NCI-H345 (cell line): Measurements from ENCODE around the gene SIVA1.

ENCODE experiments used
- DNase-seq: peaks from one replicate; lab custom pipeline; 2025; lab: John Stamatoyannopoulos, UW

Gene SIVA1

DNA sequence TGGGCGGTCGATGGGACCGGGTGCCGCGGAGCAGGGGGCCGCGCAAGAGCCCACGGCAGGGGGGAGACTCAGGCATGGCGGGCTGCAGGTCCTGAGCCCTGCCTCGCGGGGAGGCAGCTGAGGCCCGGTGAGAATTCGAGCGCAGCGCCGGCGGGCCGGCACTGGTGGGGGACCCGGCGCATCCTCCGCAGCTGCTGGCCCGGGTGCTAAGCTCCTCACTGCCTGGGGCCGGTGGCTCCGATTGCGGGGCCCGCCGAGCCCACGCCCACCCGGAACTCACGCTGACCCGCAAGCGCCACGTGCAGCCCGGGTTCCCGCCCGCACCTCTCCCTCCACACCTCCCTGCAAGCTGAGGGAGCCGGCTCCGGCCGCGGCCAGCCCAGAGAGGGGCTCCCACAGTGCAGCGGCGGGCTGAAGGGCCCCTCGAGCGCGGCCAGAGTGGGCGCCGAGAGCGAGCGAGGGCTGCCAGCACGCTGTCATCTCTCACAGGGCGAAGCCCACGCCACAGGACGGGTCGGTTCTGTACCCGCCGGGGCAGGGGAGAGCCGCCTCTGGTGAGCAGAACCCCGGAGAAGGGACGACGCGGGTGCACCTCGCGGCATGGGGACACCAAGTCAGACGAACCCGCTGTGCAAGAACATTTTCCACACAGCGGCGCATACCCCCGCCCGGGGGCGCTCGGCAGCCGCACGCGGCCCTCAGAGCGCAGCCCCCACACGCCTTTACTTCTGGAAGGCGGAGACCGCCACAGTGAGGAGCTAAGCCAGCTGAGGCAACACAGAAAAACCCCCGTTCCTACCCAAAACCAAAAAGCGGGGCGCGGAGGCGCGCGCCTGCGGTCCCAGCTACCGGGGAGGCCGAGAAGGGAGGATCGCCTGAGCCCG lies 1.2 kb upstream of the SIVA1 start:
- no peak for DNase-seq

DNA sequence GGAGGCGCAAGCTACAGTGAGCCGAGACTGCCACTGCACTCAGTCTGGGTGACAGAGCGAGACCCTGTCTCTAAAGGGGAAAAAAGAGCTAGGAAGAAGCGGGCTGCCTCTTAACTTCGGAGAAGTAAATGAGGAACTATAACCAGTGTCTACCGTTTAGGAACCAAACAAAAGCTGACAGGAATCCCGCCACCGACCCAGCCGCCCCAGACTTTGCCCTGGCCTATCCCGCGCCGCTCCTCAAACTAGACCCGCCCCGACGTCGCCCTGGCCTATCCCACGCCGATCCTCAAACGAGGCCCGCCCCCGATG lies 568 bp upstream of the SIVA1 start:
- DNase-seq = no peak

DNA sequence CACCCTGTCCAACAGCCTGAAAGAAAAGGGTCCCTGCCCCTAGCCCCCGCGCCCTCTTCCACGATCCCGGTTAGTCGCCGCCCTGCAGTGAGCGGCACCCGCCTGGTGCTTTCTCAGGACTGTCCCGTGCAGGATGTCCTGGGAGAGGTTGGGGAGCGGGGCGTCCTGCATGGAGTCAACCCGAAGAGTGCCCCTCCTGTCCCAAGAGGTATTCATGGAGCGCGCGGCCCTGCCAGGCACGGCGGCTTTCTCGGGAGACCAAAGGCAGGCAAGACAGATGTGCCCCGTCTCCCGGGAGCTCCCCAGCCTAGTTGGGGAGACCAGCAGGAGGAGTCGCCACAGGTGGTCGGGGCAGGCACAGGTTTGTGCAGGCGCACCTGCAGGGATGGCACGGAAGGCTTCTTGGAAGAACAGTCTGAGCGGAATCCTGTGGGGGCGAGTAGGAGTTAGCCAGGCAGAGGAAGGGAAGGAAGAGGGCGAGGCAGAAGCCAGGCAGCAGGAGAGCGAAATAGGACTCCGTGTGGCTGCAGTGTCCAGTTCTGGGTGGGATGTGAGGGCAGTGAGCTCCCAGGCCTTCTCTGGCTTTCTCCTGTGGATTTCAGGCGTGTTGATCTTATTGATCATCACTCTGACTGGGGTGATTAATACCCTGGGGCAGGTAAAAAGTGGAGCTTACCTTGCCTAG lies 723 bp downstream of the SIVA1 start:
- DNase-seq = no peak

DNA sequence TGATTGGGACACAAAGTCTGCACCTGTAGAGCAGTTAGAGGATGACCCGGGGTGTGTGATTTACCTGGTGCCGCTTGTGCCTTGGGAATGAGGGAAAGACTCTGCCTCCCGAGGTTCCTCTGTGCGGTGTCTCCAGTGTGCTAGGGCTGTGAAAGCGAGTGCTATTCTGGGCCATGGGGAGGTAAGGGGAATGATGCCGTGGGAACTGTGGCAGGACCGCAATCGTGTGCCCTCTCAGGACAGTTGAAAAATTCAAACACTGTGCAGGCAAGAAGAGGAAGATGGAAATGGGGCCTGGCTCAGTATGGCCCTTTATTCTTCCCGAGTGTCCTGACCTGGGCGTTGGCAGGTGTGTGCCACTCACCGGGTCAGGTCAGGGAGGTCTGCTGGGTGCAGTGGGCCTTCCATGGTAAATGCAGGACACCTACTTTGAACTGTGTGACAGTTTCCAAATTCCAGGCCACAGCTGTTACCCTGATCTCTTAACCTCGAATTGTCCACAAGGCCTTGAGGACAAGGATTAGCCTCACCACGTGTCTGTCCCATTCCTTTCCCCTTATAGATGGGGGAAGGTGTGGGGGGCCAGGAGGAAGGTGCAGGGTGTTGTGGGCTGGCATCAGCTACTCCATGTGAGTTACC lies 1.4 kb downstream of the SIVA1 start:
- no peak for DNase-seq

DNA sequence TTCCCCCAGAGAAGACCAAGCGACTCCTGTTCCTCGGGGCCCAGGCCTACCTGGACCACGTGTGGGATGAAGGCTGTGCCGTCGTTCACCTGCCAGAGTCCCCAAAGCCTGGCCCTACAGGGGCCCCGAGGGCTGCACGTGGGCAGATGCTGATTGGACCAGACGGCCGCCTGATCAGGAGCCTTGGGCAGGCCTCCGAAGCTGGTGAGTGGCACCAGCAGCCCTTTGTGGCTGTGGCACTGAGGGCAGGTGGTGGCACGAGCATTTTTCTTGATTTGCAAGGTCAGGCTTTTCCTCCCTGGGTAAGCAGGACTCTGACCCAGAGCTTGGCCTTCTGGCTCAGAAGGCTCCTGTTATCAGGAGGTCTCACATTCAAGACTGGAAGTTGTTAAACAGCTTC lies 2.7 kb downstream of the SIVA1 start:
- DNase-seq = no peak

DNA sequence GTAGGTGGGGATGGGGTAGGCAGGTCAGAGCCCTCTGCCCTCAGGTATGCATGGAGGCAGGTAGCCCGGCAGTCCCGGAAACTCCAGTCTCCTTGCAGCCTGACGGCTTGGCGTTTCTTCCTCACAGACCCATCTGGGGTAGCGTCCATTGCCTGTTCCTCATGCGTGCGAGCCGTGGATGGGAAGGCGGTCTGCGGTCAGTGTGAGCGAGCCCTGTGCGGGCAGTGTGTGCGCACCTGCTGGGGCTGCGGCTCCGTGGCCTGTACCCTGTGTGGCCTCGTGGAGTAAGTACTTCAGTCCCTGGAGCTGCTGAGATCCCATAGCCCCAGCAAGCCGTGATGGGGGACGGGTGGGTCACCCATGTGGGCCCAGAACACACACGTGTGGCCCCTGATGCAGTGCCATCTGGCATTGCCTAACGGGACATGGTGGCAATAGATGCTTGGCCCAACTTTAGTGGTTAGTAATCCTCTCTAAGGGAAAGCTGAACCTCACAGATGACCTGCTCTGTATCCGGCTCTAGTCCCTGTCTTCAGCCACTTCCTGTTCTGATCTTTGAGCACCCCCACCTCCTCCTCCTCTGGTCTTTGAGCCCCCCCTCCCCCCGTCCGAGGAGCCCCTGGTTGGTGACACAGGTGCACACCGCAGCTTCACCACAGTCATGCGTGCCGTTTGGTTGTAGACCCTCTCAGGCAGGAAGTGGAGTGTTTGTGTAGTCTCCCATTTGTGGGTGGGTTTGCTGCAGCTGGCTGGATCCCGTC lies 3.7 kb downstream of the SIVA1 start:
- no peak for DNase-seq

DNA sequence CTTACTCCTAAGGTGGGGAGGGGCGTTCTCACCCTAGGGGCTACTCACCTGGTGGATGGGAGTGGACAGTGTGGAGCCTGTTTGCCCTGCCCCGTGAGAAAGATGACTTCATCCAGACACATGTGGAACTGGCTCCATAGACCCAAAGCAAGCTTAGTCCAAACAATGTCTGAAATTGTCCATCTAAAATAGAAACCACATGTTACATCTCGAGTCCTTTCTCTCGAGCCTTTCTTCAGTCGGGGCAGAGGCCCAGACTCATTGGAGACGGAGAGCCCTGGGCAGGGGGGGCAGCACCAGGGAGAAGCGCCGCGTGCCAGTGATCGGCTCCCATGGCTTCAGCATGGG lies 4.3 kb downstream of the SIVA1 start:
- no peak for DNase-seq

DNA sequence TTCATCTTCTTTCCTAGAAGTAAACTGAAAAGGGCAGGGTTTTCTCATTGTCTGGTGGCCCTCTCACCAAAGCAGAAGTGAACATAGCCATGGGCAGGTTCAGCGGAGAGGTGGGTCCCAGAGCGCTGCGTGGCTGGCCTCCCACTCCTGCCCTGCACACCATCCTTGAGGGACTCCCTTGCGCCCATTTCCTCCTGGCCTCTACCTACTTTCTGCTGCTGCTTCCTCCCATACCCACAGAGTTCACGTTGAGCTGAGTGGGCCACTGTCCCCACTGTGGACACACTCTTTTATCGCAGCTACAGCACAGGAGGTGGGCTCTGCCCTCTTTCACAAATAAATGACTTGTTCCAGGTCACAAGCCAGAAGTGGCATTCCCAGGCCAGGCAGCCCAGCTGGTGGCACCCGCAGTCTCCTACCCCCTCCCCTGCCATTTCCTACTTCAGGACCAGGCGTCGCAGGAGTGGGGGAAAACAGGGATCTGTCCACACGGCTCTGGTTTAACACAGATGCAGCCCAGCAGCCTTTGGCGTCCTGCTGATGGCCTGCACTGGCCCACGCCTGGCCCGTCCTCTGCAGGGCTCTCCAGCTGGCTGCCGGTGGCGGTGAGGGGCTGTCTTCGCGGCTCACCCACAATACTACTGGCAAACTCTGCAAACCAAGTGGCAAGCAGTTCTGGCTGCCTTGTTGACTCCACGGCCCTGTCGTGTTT lies 4.9 kb downstream of the SIVA1 start:
- no peak for DNase-seq

DNA sequence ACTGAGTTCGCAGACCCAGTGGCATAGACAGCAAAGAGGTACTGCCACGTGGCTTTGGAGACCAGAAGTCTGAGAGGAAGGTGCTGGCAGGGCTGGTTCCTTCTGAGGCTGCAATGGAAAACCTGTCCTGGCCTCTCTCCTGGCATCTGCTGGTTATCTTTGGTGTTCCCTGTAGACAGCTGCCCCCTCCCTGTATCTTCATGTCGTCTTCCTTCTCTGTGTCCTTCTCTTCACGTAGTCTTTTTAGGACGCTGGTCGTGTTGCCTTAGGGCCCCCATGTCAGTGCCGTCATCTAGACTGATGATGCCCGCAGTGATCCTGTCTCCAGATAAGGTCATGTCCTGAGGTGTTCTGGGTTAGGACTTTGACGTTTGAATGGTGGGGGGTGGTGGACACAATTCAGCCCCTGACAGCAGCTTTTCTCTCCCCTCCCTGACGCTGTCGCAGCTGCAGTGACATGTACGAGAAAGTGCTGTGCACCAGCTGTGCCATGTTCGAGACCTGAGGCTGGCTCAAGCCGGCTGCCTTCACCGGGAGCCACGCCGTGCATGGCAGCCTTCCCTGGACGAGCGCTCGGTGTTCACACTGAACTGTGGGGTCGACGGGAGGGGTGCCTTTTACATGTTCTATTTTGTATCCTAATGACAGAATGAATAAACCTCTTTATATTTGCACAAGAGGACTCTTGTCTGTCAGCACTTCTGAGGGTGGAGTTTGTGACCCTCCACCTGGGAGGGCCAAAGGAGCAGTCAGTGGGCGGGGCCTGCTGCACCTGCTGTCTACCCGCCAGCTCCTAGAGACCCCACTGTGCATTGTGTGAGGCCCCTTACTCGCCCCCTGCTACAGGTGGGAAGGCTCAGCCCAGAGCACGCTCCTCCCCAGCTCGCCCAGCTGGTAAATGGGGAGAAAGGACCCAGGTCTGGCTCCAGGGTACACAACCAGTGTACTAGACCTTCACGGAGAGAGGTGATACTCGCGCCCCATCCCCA lies 6.3 kb downstream of the SIVA1 start:
- DNase-seq = peak; percentile 53

DNA sequence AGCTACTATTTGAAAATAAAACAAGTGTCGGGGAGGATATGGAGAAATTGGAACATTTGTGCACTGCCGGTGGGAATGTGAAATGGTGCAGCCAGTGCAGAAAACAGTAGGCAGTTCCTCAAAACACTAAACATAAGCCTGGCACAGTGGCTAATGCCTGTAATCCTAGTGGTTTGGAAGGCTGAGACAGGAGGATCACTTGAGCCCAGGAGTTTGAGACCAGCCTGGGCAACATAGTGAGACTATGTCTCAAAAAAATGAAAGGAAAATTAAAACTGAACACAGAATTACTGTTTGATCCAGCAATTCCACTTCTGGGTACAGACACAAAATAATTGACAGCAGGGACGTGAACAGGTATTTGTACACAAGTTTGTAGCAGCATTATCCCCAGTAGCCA lies 12.6 kb downstream of the SIVA1 start:
- DNase-seq = no peak

DNA sequence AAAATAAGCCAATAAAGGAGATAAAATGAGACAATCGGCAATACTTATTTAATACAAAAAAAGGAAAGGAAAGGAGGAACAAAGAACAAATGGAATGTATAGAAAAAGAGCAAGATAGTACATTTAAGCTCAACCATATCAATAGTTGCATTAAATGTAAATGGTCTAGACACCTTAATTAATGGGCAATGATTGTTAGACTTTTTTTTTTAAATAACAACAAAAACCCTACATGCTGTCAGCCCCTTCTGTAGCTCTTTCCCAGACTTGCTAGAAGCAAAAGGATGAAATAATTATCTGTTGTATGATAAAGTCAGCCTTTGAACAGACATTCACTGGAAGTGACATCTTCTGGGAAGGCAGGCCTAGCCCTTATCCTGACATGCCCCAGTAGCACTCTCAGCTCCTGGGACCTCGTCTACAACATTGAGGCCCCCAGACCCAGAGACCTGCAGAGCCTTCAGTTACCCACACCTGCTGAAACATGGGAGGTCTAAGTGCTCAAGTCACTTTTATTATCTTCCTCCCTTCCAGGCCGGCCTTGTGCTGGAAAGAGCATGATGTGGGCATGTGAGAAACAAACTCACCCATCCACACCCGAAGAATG lies 13.4 kb downstream of the SIVA1 start:
- no peak for DNase-seq

DNA sequence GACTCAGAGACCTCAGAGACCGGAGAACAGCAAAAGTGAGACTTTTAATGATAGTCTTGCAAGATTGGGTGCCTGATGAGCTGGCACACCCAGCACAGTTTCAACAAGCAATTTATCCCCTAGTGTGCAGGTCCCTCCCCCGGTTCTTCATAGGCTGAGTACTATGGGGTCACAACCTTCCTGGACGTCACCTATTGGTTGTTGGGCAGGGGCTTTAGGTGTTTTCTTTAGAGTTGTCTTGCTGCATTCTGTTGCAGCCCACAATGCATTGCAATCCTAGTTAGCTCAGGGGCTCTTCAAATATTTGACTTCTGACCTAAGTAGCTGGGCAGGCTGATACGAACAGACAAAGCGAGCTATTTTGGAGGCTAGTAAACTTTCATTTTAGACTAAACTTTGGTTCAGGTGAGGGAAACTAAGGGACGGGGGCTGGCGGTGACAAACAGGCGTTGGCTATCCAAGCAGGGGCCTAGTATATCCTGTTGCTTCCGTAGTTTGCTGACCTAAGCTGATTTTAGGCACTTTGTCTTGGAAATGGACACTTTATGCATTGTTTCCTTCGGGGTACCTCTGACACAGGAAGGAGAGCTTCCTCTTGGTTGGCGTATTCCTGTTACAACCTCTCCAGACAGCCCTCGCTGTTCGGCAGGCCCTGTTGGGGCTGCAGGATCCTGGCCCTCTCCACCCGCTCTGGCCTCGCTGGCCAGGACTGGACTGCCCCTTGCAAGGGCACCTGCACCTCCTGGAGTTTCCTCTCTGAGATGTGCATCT lies 14.1 kb downstream of the SIVA1 start:
- DNase-seq = no peak

DNA sequence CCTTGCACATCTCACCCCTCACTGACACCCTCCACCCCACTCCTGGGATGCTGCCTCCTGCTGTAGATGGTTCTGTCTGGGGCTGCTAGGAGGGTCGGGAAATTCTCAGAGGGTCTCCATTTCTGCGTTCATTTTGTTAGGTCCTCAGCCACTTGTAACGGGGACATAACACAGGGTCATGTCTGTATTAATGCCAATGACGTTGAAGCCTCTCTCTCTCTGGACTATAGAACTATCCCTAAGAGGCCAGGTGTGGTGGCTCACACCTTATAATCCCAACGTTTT lies 14.6 kb downstream of the SIVA1 start:
- DNase-seq = no peak

DNA sequence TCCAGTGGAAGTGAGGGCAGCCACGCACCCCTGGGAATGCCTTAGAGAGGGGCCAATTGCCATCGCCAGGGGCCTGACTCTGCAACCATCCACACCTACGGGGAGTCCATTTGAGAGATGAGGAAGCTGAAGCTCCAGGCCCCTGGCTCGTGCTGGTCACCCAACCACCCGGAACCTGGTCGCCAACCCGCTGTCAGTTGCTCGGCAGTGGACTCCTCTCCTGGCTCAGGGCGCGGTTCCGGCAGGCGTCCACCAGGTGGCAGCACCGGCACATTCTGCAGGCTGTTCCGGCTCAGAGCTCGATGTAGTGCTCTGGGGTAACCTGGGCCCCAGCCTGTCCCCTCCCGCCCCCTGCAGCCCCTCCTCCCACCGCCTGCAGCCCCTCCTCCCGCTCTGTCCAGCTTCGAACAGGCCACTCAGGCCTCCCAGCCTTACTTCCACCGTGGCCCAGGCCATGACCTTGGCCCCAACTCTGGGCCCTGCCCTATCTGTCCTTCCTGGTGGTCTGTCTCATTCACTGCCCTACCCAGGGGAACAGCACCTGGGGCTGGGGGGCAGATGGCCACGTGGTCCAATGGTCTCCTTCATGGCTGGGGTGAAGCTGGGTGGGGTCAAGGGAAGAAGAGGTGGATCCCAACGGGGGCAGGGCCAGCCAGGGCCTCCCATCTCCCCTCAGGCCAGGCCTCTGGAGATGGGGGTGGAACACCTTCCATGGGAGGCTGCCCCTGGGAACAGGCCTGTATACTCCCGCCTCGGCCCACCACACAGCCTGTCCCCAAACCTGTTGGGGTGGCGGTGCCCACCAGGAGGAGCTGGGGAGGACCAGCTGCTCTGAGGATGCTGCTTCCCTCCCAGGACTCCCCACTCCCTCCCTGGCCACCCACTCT lies 15.7 kb downstream of the SIVA1 start:
- peak; percentile 79 for DNase-seq

DNA sequence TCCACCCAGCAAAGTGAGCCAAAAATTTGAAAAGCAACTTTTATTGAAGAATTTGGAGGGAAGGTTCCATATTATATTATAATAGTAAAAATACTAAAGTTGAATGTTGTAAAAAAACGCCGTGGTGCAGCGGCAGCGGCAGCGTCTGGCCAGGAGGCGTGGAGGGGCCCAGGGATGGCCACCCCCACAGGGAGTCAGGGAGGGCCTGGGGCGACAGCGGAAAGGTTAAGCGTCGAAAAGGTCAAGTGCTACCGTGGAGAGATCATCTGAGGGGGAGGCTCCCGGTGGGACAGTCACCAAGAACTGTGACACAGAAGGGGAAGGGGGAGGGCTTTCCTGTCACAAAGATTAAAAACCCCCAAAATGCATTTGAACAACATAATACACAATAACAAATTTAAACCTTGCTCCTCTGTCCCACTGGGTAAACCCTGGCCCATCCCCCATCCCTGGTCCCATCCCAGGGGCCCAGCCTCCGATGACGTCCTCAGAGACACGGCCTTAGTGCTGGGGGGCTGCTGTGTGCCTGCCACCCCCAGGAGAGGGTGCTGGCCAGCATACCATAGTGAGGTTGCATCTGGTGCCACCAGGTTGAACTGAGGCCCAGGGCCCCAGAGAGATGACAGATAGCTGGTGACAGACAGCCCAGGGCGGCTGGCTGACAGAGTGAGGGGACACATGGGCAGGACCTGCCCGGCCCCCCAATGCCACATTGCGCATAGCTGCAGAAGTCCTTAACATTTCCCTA lies 16.6 kb downstream of the SIVA1 start:
- no peak for DNase-seq

DNA sequence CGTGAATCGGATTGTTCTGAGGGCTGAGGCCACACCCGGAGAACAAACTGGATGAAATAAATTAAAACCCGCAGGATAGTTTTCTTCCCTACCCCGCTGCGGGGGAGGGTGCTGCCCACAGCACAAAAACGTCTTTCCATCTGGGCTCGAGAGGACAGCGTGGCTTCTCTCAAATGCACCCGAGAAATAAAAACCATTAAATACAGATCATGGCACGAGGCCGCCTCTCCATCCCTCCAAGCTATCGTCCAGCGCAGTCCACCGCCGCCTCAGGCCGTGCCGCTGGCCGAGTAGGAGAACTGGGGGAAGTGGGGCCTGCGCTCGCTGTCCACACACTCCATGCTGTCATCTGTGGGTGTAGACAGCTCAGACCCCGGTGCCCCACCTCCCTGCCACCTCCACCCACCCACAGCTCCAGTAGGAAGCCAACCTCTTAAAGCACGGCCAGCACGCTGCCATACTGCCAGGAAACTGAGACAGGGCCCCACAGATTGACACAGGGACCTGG lies 17.2 kb downstream of the SIVA1 start:
- DNase-seq = no peak

DNA sequence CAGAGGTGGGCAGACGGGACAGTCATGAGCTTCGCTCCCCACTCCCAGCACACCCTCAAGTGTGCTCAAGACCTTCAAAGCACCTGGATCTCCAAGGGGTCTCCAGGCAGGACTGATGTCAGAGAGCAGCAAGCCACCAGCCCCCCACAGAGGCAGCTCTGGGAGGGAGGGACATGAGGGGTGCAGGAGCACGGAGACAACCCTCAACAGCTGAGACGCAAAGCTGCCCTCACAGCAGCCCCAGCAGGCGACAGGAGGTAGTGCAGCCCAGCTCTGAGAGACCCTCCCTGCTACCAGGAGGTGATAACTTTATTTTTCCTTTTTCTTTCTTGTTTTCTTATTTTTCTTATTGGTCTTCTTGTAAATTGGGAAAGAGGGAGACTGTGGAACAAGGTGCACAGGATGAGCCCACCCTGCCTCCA lies 17.9 kb downstream of the SIVA1 start:
- no peak for DNase-seq

DNA sequence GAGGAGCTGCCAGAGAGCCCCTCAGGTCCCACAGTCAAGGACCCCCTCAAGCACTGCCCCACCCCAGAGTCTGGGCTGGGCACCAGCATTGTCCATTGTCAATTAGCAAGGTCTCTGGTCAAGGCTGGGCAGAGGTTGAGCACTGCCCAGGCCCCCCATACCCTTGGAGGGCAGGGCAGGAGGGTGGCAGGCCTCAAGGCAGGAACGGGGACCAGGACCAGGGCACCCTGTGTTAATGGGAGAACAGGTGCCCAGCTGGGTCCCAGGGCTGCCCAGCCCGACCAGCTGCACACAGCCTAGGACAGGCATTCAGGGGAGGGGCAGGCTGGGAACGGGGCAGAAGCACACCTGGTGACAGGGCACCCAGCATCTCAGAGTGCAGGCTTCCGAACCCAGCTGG lies 18.4 kb downstream of the SIVA1 start:
- DNase-seq = no peak
